GM12872 (cell line): ENCODE data around the gene ABTB2.

ENCODE experiments used
- TF ChIP-seq, protein P1 (sequence below): IDR thresholded peaks from 3 replicates; pipeline ENCODE4 v1.5.1; 2011; ENCODE audit warnings: low read depth, mild to moderate bottlenecking, low read length, moderate library complexity; ENCODE audit not compliant: insufficient read depth

The ABTB2 gene

GRCh38 chr11:34178209-34178821, 179.5 kb downstream of the ABTB2 start:
- TF ChIP-seq, protein P1, sequence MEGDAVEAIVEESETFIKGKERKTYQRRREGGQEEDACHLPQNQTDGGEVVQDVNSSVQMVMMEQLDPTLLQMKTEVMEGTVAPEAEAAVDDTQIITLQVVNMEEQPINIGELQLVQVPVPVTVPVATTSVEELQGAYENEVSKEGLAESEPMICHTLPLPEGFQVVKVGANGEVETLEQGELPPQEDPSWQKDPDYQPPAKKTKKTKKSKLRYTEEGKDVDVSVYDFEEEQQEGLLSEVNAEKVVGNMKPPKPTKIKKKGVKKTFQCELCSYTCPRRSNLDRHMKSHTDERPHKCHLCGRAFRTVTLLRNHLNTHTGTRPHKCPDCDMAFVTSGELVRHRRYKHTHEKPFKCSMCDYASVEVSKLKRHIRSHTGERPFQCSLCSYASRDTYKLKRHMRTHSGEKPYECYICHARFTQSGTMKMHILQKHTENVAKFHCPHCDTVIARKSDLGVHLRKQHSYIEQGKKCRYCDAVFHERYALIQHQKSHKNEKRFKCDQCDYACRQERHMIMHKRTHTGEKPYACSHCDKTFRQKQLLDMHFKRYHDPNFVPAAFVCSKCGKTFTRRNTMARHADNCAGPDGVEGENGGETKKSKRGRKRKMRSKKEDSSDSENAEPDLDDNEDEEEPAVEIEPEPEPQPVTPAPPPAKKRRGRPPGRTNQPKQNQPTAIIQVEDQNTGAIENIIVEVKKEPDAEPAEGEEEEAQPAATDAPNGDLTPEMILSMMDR, result no peak

GRCh38 chr11:34176751-34177209, 181.0 kb downstream of the ABTB2 start:
- TF ChIP-seq, protein P1, result no peak

- TF ChIP-seq, protein P1, result no peak
Measured at GRCh38 chr11:34175284-34176019, 182.4 kb downstream of the ABTB2 start.

DNA sequence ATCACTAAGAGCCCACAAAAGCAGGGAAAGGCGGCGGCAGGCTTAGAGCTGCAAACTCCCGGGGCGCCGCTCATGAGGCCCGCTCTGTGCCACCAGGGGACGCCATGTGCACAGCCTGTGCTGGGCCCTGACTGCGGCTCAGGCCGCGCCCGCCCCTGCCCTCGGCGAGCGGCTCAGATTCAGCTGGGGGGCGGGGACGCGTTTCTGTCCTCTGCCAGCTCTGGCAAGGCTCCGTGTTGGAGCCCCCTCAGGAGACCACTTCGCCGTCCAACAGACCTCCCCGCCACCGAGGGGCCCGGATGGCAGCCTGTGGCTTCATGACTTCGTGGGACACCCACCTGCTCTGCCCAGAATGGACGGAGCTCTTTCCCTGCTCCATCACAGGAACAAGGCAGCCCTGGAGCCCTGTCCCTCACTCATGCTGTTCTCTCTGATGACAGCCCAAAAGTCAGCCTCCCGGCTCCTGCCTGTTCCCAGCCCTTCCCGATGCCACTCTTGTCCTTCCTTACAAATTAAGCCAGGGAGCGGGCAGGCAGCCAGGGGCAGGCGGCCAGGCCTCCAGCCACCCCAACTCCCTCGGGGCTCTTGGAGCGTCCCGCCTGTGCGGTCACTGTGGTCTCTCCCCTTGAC, 183.3 kb downstream of the ABTB2 start:
- TF ChIP-seq, protein P1, result peak; percentile 99

DNA sequence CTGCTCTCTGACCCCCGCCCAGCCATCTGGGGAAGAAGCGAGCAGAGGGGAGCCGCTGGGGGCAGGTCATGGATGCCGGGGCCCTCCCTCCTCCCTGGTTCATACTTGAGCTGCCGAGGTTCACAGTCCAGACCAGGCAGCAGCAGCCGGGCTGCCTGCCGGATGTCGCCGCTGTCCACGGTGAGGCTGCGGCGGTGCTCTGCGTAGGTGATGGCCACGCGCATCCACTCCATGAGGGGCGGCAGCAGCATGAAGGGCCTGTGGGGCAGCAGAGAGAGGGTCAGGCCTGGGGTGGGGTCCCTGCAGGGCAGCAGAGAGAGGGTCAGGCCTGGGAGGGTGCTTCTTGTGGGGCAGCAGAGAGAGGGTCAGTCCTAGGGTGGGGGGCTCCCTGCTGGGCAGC, 184.8 kb downstream of the ABTB2 start:
- TF ChIP-seq, protein P1, result no peak

GRCh38 chr11:34169686-34170085, 188.1 kb downstream of the ABTB2 start:
- TF ChIP-seq, protein P1, result no peak

GRCh38 chr11:34168642-34169420, 189.0 kb downstream of the ABTB2 start:
- TF ChIP-seq, protein P1, result no peak
